Endometrium (tissue), 2 donors: Measurements from ENCODE around the gene SIK2.
"Not testable (repeated sequence)": the region's sequence is repeated elsewhere in the genome, so short reads cannot be mapped to it uniquely, and the experiment has no call there.

Experiments used
- FAIRE-seq: peaks from 2 replicates; lab custom pipeline; 2012; peaks lifted over from hg19 to GRCh38; lab: Jason Lieb, UNC
- donor health status: control.
- donor health status: control.

SIK2 gene

GRCh38 chr11:111759778-111760407 is 157.6 kb downstream of the SIK2 start:
- no peak for FAIRE-seq

- no peak for FAIRE-seq
These were observed 158.8 kb downstream of the SIK2 start for GRCh38 chr11:111761036-111761435.

- no peak for FAIRE-seq
These were observed 160.3 kb downstream of the SIK2 start for GRCh38 chr11:111762526-111762925.

GRCh38 chr11:111762981-111763643 is 160.9 kb downstream of the SIK2 start:
- FAIRE-seq: no peak

- FAIRE-seq: no peak
These were observed 162.4 kb downstream of the SIK2 start for GRCh38 chr11:111764621-111765020.

- FAIRE-seq: no peak
These were observed 163.2 kb downstream of the SIK2 start for GRCh38 chr11:111765320-111765983.

- FAIRE-seq: no peak
These were observed 164.0 kb downstream of the SIK2 start, which contains the start of gene PPP2R1B for GRCh38 chr11:111765984-111766833. TSS of gene PPP2R1B (minus strand) at chr11:111766389. CDS start at chr11:111766361, 28 bp downstream.

GRCh38 chr11:111766834-111767142 is 164.5 kb downstream of the SIK2 start:
- no peak for FAIRE-seq

GRCh38 chr11:111770581-111771134 is 168.4 kb downstream of the SIK2 start:
- FAIRE-seq: no peak

GRCh38 chr11:111771205-111771604 is 169.0 kb downstream of the SIK2 start:
- FAIRE-seq: not testable (repeated sequence)

GRCh38 chr11:111772535-111772934 is 170.3 kb downstream of the SIK2 start:
- no peak for FAIRE-seq

- no peak for FAIRE-seq
These were observed 172.9 kb downstream of the SIK2 start for GRCh38 chr11:111774955-111775710.

GRCh38 chr11:111776398-111777093 is 174.3 kb downstream of the SIK2 start:
- no peak for FAIRE-seq

- peak; percentile 57 for FAIRE-seq
These were observed 175.1 kb downstream of the SIK2 start for GRCh38 chr11:111777094-111778046.

GRCh38 chr11:111778047-111778558 is 175.9 kb downstream of the SIK2 start:
- no peak for FAIRE-seq

- FAIRE-seq: no peak
These were observed 176.9 kb downstream of the SIK2 start for GRCh38 chr11:111779118-111779517.
